ENCODE data around the gene HPSE2.

GRCh38 chr10:98446151-98446660 is 789.4 kb downstream of the HPSE2 start:
- TF ChIP-seq CTCF (IDR thresholded peaks at IDR 0.05) (no peak), POLR2AphosphoS5 (IDR thresholded peaks at IDR 0.05) (peak in 1 of 2 donors; percentile 28)

All from esophagus muscularis mucosa (tissue), 3 donors.